Heart left ventricle (tissue), 16 donors: ENCODE data around the gene WNK2. TPM values are rescaled to one million over a fixed set of nuclear protein-coding genes. Genes with fewer than 3 reads are reported as not detected.
A peak's percentile ranks its signal among the peaks of the same experiment; 100 is the strongest.

Experiments
- ATAC-seq, 4 donors: fragments of 200-7000 bp; cut with Tn5 transposase; one replicate each; pipeline ENCODE4 v1.9.1; 2020 to 2022; ENCODE audit warnings: moderate library complexity in 4 of 4, mild to moderate bottlenecking in 3 of 4, moderate number of reproducible peaks in 1 of 4
- DNase-seq, 5 donors: peaks; one replicate each; pipeline ENCODE4 v3.0.0-alpha.2; 2020
- H3K27ac ChIP-seq, 12 donors: fragments of 200-600 bp; sonication (generic) in 4 of 12; one replicate each; pipeline versions ENCODE4 v1.5.0 to v1.8.0; 2016 to 2022; ENCODE audit warnings: mild to moderate bottlenecking in 2 of 12
- H3K27me3 ChIP-seq, 9 donors: fragments of 200-600 bp; sonication (generic) in 2 of 9; one replicate each; pipeline versions ENCODE4 v1.5.1 to v1.8.0; 2016 to 2022; ENCODE audit warnings: mild to moderate bottlenecking in 3 of 9
- H3K36me3 ChIP-seq, 9 donors: fragments of 200-600 bp; sonication (generic) in 2 of 9; one replicate each; pipeline versions ENCODE4 v1.5.0 to v1.8.0; 2018 to 2022; ENCODE audit warnings: mild to moderate bottlenecking in 2 of 9
- H3K4me1 ChIP-seq, 12 donors: fragments of 200-600 bp; sonication (generic) in 4 of 12; one replicate each; pipeline versions ENCODE4 v1.5.0 to v1.8.0; 2016 to 2022; ENCODE audit warnings: mild to moderate bottlenecking in 3 of 12
- H3K4me3 ChIP-seq, 12 donors: fragments of 200-600 bp; sonication (generic) in 4 of 12; one replicate each; pipeline versions ENCODE4 v1.5.0 to v1.8.0; 2017 to 2022; ENCODE audit warnings: mild to moderate bottlenecking in 9 of 12, moderate library complexity in 4 of 12
- H3K9me3 ChIP-seq, 12 donors: fragments of 200-600 bp; sonication (generic) in 4 of 12; one replicate each; pipeline versions ENCODE4 v1.5.0 to v1.8.0; 2016 to 2022; ENCODE audit warnings: mild to moderate bottlenecking in 1 of 12
- POLR2A ChIP-seq, 2 donors: fragments of 450-650 bp; IDR thresholded peaks; one replicate each; pipeline ENCODE4 v1.6.1; 2017; ENCODE audit warnings: antibody characterized with exemption in 2 of 2, mild to moderate bottlenecking in 2 of 2, moderate library complexity in 2 of 2
- WGBS, 4 donors: extraction: QIAGEN DNeasy Blood & Tissue Kit in 2 of 4; methylation state at CpG; one replicate each; pipeline versions ENCODE4 v1.1.5 to v1.1.7; 2013 to 2018; 5-methylcytosine and 5-hydroxymethylcytosine counted together
- intact Hi-C, 10 donors: fragments of 100-400 bp; cut with DNase I; formaldehyde crosslinking; loops; one replicate each; pipeline versions ENCODE4 v1.11.1 to v1.14.2; 2022
- polyA plus RNA-seq, 2 donors: library from polyadenylated mRNA; stranded (reverse); fragments of 200-250 nt; gene quantifications; one replicate each; pipeline ENCODE4 v1.2.3, GENCODE V29; 2013
- total RNA-seq, 9 donors: library from RNA; depleted of rRNA in 2 of 9; stranded (reverse); fragments of >200 nt in 2 of 9; fragmentation: NEBNext Ultra II Directional in 3 of 9; extraction: Animal tissue kit (Norgen Biotek cat#: 25700) in 3 of 9; gene quantifications; one replicate each; pipeline versions ENCODE4 v1.1.0 to v1.2.4, GENCODE V29; 2016 to 2023
- TF ChIP-seq, protein P1 (sequence below), 12 donors: fragments of 200-600 bp; sonication (generic) in 4 of 12; IDR thresholded peaks; one replicate each; pipeline versions ENCODE4 v1.5.0 to v1.8.0; 2018 to 2022; ENCODE audit warnings: antibody characterized with exemption in 12 of 12, mild to moderate bottlenecking in 5 of 12
- donor health status: ischemic (EF 13 %, LVEDD 7.1; RV severe dilation, severe dysfunction).
- donor health status: healthy with polysubstance abuse.
- donor health status: DM: no; HTN: yes; CAD: no.
- donor health status: DM: no; HTN: no; CAD: no.
- donor health status: ischemic (EF 25% LVEDD 6.9; RV normal size, moderate dysfunction).
- donor health status: ischemic (EF 25% LVEDD 5.7; RV mildly dilated, moderate dysfunction).
- donor health status: healthy.
- donor health status: DM: yes; HTN: yes; CAD: no.
- donor health status: ischemic (EF 35%, LVEDD 5.7; RV mildly dilated, moderate dysfunction).
- donor health status: nonischemic (EF 11% LVEDD 7.7; RV severe dilation, severe dysfunction).
- donor health status: DM: yes; HTN: yes; CAD: no.
- donor health status: PGD.
- donor health status: ischemic (EF 29% LVEDD 5.4; RV normal size, mild dysfunction).
- donor health status: nonischemic (EF 23%, LVEDD 6.1; RV moderate dilation, normal function).

The WNK2 gene
- total and polyA plus RNA-seq, 11 donors, result 29.4 to 206 (median 112) TPM

DNA sequence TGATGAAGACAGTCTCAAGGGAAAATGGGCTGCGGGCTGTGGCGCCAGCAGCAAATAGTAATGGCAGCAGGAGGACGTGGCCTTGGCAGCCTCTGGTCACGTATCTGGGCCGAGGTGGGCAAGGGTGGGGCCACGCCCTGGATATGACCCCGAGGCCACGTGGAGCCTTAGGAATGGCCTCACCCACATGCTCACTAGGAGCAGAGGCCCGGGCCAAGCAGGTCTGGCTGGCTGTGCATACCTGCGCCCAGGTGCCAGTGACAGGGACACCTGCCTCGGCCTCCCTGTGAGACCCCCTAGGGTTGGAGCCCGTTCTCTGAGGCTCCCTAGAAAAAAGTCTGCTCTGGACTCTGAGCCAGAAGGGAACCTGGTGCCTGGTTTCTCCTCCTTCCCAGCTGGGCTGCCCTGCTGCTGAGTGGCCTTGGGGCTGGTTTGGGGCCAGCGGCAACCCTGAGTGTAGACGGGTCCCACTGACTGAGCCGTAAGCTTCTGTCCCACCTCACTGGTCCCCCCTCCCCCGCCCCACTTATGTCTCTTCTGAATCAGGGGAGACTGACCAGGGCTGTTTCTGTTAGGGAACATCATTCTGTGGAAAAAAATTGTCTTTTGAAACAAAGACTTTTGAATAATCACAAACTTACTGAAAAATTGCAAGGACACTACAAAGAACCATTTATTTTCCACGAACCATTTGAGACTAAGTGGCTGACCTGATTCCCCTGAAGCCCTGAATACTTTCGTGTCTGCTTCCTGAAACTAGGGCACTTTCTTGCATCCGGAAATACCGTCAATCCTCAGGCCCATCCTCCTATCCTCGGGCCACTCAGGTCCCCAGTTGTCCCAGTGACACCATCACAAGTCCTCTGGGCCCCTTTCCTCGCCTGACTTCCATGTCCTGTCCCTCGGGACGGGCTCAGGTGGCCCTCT is 60.8 kb downstream of the WNK2 start:
- Histone ChIP-seq H3K4me1 (peaks cover 0 to 43% (median 6%) of the 10 kb centered on the region in 12 donors), H3K27ac (peak overlapping the region in 1 of 12 donors; percentile 45), H3K9me3 (no peaks in the 10 kb centered on the region), H3K36me3 (peaks cover 0 to 18% (median 0%) of the 10 kb centered on the region in 9 donors), H3K4me3 (no peak overlapping the region), H3K27me3 (no peaks in the 10 kb centered on the region)
- TF ChIP-seq, protein P1, sequence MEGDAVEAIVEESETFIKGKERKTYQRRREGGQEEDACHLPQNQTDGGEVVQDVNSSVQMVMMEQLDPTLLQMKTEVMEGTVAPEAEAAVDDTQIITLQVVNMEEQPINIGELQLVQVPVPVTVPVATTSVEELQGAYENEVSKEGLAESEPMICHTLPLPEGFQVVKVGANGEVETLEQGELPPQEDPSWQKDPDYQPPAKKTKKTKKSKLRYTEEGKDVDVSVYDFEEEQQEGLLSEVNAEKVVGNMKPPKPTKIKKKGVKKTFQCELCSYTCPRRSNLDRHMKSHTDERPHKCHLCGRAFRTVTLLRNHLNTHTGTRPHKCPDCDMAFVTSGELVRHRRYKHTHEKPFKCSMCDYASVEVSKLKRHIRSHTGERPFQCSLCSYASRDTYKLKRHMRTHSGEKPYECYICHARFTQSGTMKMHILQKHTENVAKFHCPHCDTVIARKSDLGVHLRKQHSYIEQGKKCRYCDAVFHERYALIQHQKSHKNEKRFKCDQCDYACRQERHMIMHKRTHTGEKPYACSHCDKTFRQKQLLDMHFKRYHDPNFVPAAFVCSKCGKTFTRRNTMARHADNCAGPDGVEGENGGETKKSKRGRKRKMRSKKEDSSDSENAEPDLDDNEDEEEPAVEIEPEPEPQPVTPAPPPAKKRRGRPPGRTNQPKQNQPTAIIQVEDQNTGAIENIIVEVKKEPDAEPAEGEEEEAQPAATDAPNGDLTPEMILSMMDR (IDR thresholded peaks at IDR 0.05), result no peak
- TF ChIP-seq POLR2A (IDR thresholded peaks at IDR 0.05), result no peak
- ATAC-seq (no peak), DNase-seq (no peak)
- 60 to 69% (median 64%) methylated on average over 23 to 24 of the region's 24 CpGs for WGBS, 4 donors
- intact Hi-C loops, result loop anchor here in 1 of 10 donors (5.0 kb wide), 1 partner anchor 57 kb away; no protein-coding TSS in a partner anchor

DNA sequence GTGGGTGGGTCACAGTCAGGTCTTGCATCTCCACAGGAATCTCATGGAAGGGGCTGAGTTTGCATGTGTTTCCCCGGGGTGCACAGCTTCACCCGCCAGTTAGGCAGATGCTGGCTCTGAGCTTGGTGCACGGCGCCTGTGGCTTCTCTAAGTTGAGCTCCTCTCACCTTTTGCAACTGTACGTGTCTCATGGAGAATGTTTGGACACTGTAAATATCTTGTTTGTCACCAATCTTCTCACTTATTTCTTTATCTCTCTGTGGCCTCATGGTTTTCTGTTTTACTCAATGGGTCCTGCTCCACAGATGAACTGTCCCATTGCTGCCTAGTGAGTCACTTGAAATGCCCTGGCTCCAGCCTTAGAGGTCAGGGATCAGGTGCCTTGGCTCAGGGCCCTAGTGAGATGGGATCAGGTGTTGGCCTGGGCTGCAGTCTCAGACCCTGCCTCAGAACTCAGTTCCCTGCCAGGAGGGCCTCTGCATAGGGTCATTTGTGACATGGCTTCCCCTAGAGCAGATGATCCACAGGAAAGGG is 61.6 kb downstream of the WNK2 start:
- 69 to 88% (median 74%) methylated on average over 5 of the region's 5 CpGs for WGBS, 4 donors
- TF ChIP-seq, protein P1 (IDR thresholded peaks at IDR 0.05), result no peak
- TF ChIP-seq POLR2A (IDR thresholded peaks at IDR 0.05), result no peak
- peak overlapping the region in 1 of 12 donors; percentile 45 for H3K27ac ChIP-seq

DNA sequence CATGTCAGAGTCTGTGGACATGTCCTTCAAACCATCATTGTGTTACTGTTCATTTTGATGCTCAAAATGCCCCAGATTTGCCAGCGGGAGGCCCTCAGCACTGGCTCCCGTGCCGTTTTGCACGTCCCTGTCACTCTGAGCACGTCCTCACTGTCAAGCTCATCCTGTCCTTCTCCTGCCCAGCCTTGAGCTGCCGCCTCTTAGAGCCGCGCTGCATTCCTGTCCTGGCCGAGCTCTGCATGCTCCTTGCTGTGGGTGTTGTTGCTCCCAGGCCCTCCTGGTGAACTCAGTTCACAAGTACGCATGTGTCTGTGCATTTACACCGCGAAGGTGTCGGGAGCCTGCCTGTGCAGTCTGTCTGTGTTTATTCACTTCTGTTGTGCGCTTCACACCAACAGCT is 62.2 kb downstream of the WNK2 start:
- intact Hi-C loops, result loop anchor here in 1 of 10 donors (5.0 kb wide), 1 partner anchor 59 kb away; no protein-coding TSS in a partner anchor
- WGBS, 4 donors, result 56 to 66% (median 62%) methylated on average over 14 of the region's 14 CpGs
- no peaks in the 10 kb centered on the region for H3K27me3 ChIP-seq
- no peaks in the 10 kb centered on the region for H3K9me3 ChIP-seq
- H3K4me1 ChIP-seq, result peaks cover 0 to 38% (median 6%) of the 10 kb centered on the region in 12 donors
- H3K27ac ChIP-seq, result peak overlapping the region in 1 of 12 donors; percentile 45
- no peak overlapping the region for H3K4me3 ChIP-seq
- TF ChIP-seq, protein P1 (IDR thresholded peaks at IDR 0.05), result no peak
- no peak for TF ChIP-seq POLR2A (IDR thresholded peaks at IDR 0.05)
- ATAC-seq (peak in 2 of 4 donors; percentile 15 to 19), DNase-seq (no peak)
- H3K36me3 ChIP-seq, result peaks cover 0 to 14% (median 0%) of the 10 kb centered on the region in 9 donors

More for the DNA sequence above, 61.6 kb downstream of the WNK2 start:
- peaks cover 0 to 14% (median 0%) of the 10 kb centered on the region in 9 donors for H3K36me3 ChIP-seq
- DNase-seq (no peak), ATAC-seq (peak in 2 of 4 donors; percentile 19 to 29)
- peaks cover 0 to 43% (median 6%) of the 10 kb centered on the region in 12 donors for H3K4me1 ChIP-seq
- no peaks in the 10 kb centered on the region for H3K27me3 ChIP-seq
- no peak overlapping the region for H3K4me3 ChIP-seq
- intact Hi-C loops, result loop anchor here in 1 of 10 donors (5.0 kb wide), 1 partner anchor 58 kb away; no protein-coding TSS in a partner anchor
- no peaks in the 10 kb centered on the region for H3K9me3 ChIP-seq

DNA sequence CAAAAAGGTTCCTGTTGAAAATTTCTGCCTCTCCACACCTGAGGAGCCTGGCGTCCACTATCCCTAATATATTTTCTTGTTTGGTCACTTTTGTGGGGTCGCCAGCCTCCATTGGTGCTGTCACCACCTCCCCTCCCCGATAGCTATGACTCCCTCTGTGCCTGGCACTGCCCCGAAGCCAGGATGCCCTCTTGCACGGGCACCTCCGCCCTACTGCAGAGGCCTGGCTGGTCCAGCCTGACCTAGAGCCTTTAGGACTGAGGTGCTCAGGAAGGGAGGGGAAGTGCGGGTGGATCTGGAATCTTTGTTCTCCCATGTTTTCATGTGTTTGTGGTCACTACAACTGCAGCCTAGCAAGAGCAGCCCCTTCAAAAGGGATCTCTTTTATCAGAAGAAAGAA is 62.6 kb downstream of the WNK2 start:
- DNase-seq, result peak in 1 of 5 donors; percentile 34
- Histone ChIP-seq H3K4me3 (no peak overlapping the region), H3K4me1 (peaks cover 0 to 35% (median 6%) of the 10 kb centered on the region in 12 donors), H3K27me3 (no peaks in the 10 kb centered on the region), H3K9me3 (no peaks in the 10 kb centered on the region), H3K27ac (peak overlapping the region in 1 of 12 donors; percentile 45), H3K36me3 (peaks cover 0 to 14% (median 0%) of the 10 kb centered on the region in 9 donors)
- intact Hi-C loops, result loop anchor here in 1 of 10 donors (5.0 kb wide), 1 partner anchor 59 kb away; no protein-coding TSS in a partner anchor
- WGBS, 4 donors, result 72 to 81% (median 78%) methylated on average over 5 to 7 of the region's 7 CpGs
- ATAC-seq, result no peak
- TF ChIP-seq POLR2A (IDR thresholded peaks at IDR 0.05), result no peak
- TF ChIP-seq, protein P1 (IDR thresholded peaks at IDR 0.05), result no peak
